Endothelial cell of umbilical vein (primary cell): Measurements from ENCODE around the gene PHLDB2. TPM values are rescaled to one million over a fixed set of nuclear protein-coding genes. Genes with fewer than 3 reads are reported as not detected.

Experiments used
- BruUV-seq: library from RNA; stranded (reverse); fragments of 400-500 nt; replicated peaks from 2 replicates; lab custom pipeline; 2021; lab: Mats Ljungman, UMichigan
- CTCF ChIA-PET: fragments of 300-600, 350-600 bp; sonication (Branson Sonifier 250); formaldehyde crosslinking; loops from one replicate; lab custom pipeline; 2021; ENCODE audit warnings: antibody characterized with exemption, inconsistent platforms; lab: Charles Lee
- POLR2A ChIA-PET: fragments of 300-600, 350-600 bp; sonication (Branson Sonifier 250); formaldehyde crosslinking; loops from one replicate; lab custom pipeline; 2021; ENCODE audit warnings: antibody characterized with exemption, inconsistent platforms; lab: Charles Lee
- DNase-seq: peaks from one replicate; pipeline ENCODE4 v3.0.0-alpha.2; 2011; ENCODE audit warnings: low read depth, low spot score
- FAIRE-seq: peaks from 2 replicates; lab custom pipeline; 2011; peaks lifted over from hg19 to GRCh38; lab: Jason Lieb, UNC
- H2AFZ ChIP-seq: 2 replicates; pipeline ENCODE4 v1.6.0; 2012; ENCODE audit warnings: low read depth, low read length, control low read depth, inconsistent platforms
- H3K27ac ChIP-seq: 2 replicates; pipeline ENCODE4 v1.5.1; 2011; ENCODE audit warnings: low read depth, mild to moderate bottlenecking, control low read depth, low read length, moderate library complexity; ENCODE audit not compliant: insufficient read depth
- H3K27me3 ChIP-seq, 2 experiments: 2 replicates each; pipeline versions ENCODE4 v1.6.0 to v1.6.1; 2011; ENCODE audit warnings: low read length in 2 of 2, mixed read lengths in 1 of 2; ENCODE audit not compliant: control insufficient read depth in 2 of 2, insufficient read depth in 2 of 2
- H3K36me3 ChIP-seq, 2 experiments: 2 replicates in 1 of 2; 3 replicates in 1 of 2; pipeline ENCODE4 v1.5.1; 2011; ENCODE audit warnings: low read length in 2 of 2, mild to moderate bottlenecking in 1 of 2, moderate library complexity in 1 of 2; ENCODE audit not compliant: control insufficient read depth in 2 of 2, insufficient read depth in 2 of 2; ENCODE audit errors: extremely low read depth in 1 of 2
- H3K4me1 ChIP-seq: 3 replicates; pipeline ENCODE4 v1.5.1; 2011; ENCODE audit warnings: mild to moderate bottlenecking, low read length; ENCODE audit not compliant: control insufficient read depth, insufficient read depth; ENCODE audit errors: extremely low read depth
- H3K4me2 ChIP-seq: 2 replicates; pipeline ENCODE4 v1.6.1; 2011; ENCODE audit warnings: low read length, control low read depth, mixed read lengths; ENCODE audit not compliant: insufficient read depth
- H3K4me3 ChIP-seq, 3 experiments: fragments of 200-600 bp in 1 of 3; sonication (generic), shearing (Covaris generic) in 1 of 3; replicated peaks in 1 of 3; 2 replicates each; pipeline ENCODE4 v1.5.1; 2011 to 2016; ENCODE audit warnings: control low read depth in 3 of 3, low read length in 3 of 3, mild to moderate bottlenecking in 2 of 3, inconsistent platforms in 1 of 3, low read depth in 1 of 3, moderate library complexity in 1 of 3; ENCODE audit not compliant: insufficient read depth in 1 of 3
- H3K79me2 ChIP-seq: 2 replicates; pipeline ENCODE4 v1.6.0; 2012; ENCODE audit warnings: low read length, inconsistent platforms; ENCODE audit not compliant: control insufficient read depth, insufficient read depth
- H3K9ac ChIP-seq: replicated peaks from 2 replicates; pipeline ENCODE3; 2011; ENCODE audit warnings: low read length, control low read depth; ENCODE audit not compliant: insufficient read depth; ENCODE audit errors: extremely low read depth
- H3K9me1 ChIP-seq: replicated peaks from 3 replicates; pipeline ENCODE4 v1.6.0; 2011; ENCODE audit warnings: mild to moderate bottlenecking, low read length; ENCODE audit not compliant: control insufficient read depth, insufficient read depth; ENCODE audit errors: extremely low read depth
- H3K9me3 ChIP-seq: replicated peaks from 2 replicates; pipeline ENCODE4 v1.5.1; 2012; ENCODE audit warnings: low read length, inconsistent platforms; ENCODE audit not compliant: control insufficient read depth, insufficient read depth
- H4K20me1 ChIP-seq: replicated peaks from 2 replicates; pipeline ENCODE3; 2011; ENCODE audit warnings: mild to moderate bottlenecking, low read length; ENCODE audit not compliant: control insufficient read depth, insufficient read depth; ENCODE audit errors: extremely low read depth
- CTCF ChIP-seq, 2 donors: IDR thresholded peaks; 1 replicate in 1 of 2; 2 replicates in 1 of 2; pipeline ENCODE4 v1.5.1; 2011; ENCODE audit warnings: low read length in 2 of 2, mild to moderate bottlenecking in 2 of 2, moderate library complexity in 2 of 2, control low read depth in 1 of 2, inconsistent platforms in 1 of 2, low read depth in 1 of 2; ENCODE audit not compliant: insufficient read depth in 1 of 2; ENCODE audit errors: extremely low read depth in 1 of 2
- EZH2 ChIP-seq: IDR thresholded peaks from 2 replicates; pipeline ENCODE4 v1.6.1; 2012; ENCODE audit warnings: borderline replicate concordance, low read depth, mild to moderate bottlenecking, moderate library complexity, low read length, inconsistent platforms; ENCODE audit not compliant: severe bottlenecking
- FOS ChIP-seq: IDR thresholded peaks from 2 replicates; pipeline ENCODE4 v1.6.1; 2011; ENCODE audit warnings: mild to moderate bottlenecking, low read length, moderate library complexity, borderline replicate concordance; ENCODE audit not compliant: insufficient read depth
- GATA2 ChIP-seq: IDR thresholded peaks from 2 replicates; pipeline ENCODE4 v1.7.0; 2011; ENCODE audit warnings: low read depth, mild to moderate bottlenecking, moderate library complexity, mixed read lengths, low read length; ENCODE audit not compliant: insufficient read length, insufficient read depth
- JUN ChIP-seq: IDR thresholded peaks from 2 replicates; pipeline ENCODE4 v1.6.1; 2011; ENCODE audit warnings: borderline replicate concordance, low read depth; ENCODE audit not compliant: insufficient read length, insufficient read depth
- MAX ChIP-seq: IDR thresholded peaks from 2 replicates; pipeline ENCODE4 v1.6.1; 2011; ENCODE audit not compliant: insufficient read depth, insufficient read length
- MYC ChIP-seq: IDR thresholded peaks from one replicate; pipeline ENCODE4 v1.6.1; 2011; ENCODE audit warnings: mild to moderate bottlenecking, low read depth, low read length
- POLR2A ChIP-seq: IDR thresholded peaks from 2 replicates; pipeline ENCODE4 v1.6.1; 2012; ENCODE audit warnings: low read depth, mild to moderate bottlenecking, control low read depth, low read length
- POLR2AphosphoS5 ChIP-seq: IDR thresholded peaks from 2 replicates; pipeline ENCODE4 v1.6.1; 2012; ENCODE audit warnings: low read depth, mild to moderate bottlenecking, control low read depth, low read length, moderate library complexity; ENCODE audit not compliant: insufficient read depth
- dilution Hi-C: fragments of 300-500 bp; cut with MboI; formaldehyde crosslinking; loops from one replicate; pipeline ENCODE4 v1.15.0; 2019; ENCODE audit warnings: low sequenced_read_pairs; ENCODE audit not compliant: extremely low pct_ligation_motif_present
- intact Hi-C: fragments of 100-400 bp; cut with micrococcal nuclease; formaldehyde crosslinking; loops from one replicate; pipeline ENCODE4 v1.10.0; 2022
- polyA plus RNA-seq, 4 experiments: library from polyadenylated mRNA; depleted of rRNA in 3 of 4; stranded (reverse) in 3 of 4; unstranded in 1 of 4; fragments of >200 nt; gene quantifications; 2 replicates each; pipeline versions ENCODE4 v1.2.1 to v1.2.3, GENCODE V29; 2011 to 2012; ENCODE audit warnings: missing spikeins in 1 of 4
- total RNA-seq: library from RNA; stranded (reverse); gene quantifications from 2 replicates; pipeline ENCODE4 v1.2.3, GENCODE V29; 2021

PHLDB2 gene
- total and polyA plus RNA-seq, 2 donors (not counting 3 experiments of a cell fraction or from before 2014, with no cell fraction given) = 22.4 to 104 TPM

- no peak overlapping the region for H3K9ac ChIP-seq
- H3K27me3 ChIP-seq = no peaks in the 10 kb centered on the region
- H3K9me1 ChIP-seq = no peaks in the 10 kb centered on the region
- intact Hi-C loops = no loop called here
- no peaks in the 10 kb centered on the region for H3K79me2 ChIP-seq
- no TSS peak for BruUV-seq
- TF ChIP-seq GATA2 (no peak), EZH2 (no peak), MAX (no peak), JUN (no peak), CTCF (IDR thresholded peaks at IDR 0.05; ENCODE audit: extremely low read depth in 1 of 2, insufficient read depth in 1 of 2, low read depth in 1 of 2, low read length in 2 of 2) (no peak), POLR2AphosphoS5 (no peak), FOS (no peak), POLR2A (no peak), MYC (no peak)
- no peak overlapping the region for H3K4me2 ChIP-seq
- no peaks in the 10 kb centered on the region for H3K9me3 ChIP-seq
- POLR2A ChIA-PET = no interaction called here
- CTCF ChIA-PET = interaction anchor here (1.6 kb wide), 1 partner anchor 39 kb away, joined by 5 read pairs; no protein-coding TSS in a partner anchor
- H4K20me1 ChIP-seq = no peaks in the 10 kb centered on the region
- no peaks in the 10 kb centered on the region for H3K36me3 ChIP-seq
- DNase-seq (no peak), FAIRE-seq (no peak)
- H3K4me3 ChIP-seq = no peak overlapping the region
- dilution Hi-C loops = no loop called here
- no peak overlapping the region for H2AFZ ChIP-seq
- no peak overlapping the region for H3K27ac ChIP-seq
- no peaks in the 10 kb centered on the region for H3K4me1 ChIP-seq
Observed at GRCh38 chr3:111821891-111822290, 37.2 kb upstream of the PHLDB2 start.
